Left ventricle myocardium inferior (tissue), 1 donor: ENCODE results near the gene SYNDIG1. TPM values are rescaled to one million over a fixed set of nuclear protein-coding genes. Genes with fewer than 3 reads are reported as not detected.

Experiments used
- DNase-seq: peaks from one replicate; pipeline ENCODE4 v3.0.0-alpha.2; 2020
- H3K27ac ChIP-seq: fragments of 200-600 bp; replicated peaks from 2 replicates; pipeline ENCODE4 v1.8.0; 2021
- H3K27me3 ChIP-seq: fragments of 200-600 bp; 2 replicates; pipeline ENCODE4 v1.8.0; 2021; ENCODE audit warnings: low read depth
- H3K36me3 ChIP-seq: fragments of 200-600 bp; 2 replicates; pipeline ENCODE4 v1.8.0; 2021
- H3K4me1 ChIP-seq: fragments of 200-600 bp; 2 replicates; pipeline ENCODE4 v1.8.0; 2021
- H3K4me3 ChIP-seq: fragments of 200-600 bp; 2 replicates; pipeline ENCODE4 v1.8.0; 2021; ENCODE audit warnings: mild to moderate bottlenecking, moderate library complexity
- H3K9me3 ChIP-seq: fragments of 200-600 bp; replicated peaks from 2 replicates; pipeline ENCODE4 v1.8.0; 2021
- CTCF ChIP-seq: fragments of 200-600 bp; IDR thresholded peaks from 2 replicates; pipeline ENCODE4 v1.8.0; 2021; ENCODE audit warnings: antibody characterized with exemption, mild to moderate bottlenecking, borderline replicate concordance
- intact Hi-C: fragments of 100-400 bp; cut with micrococcal nuclease; formaldehyde crosslinking; loops from one replicate; pipeline ENCODE4 v1.11.0; 2022
- total RNA-seq: library from RNA; stranded (reverse); fragmentation: NEBNext Ultra II Directional; extraction: Animal tissue kit (Norgen Biotek cat#: 25700); gene quantifications from one replicate; pipeline ENCODE4 v1.2.1, GENCODE V29; 2021
- donor health status: DM: no; HTN: yes; CAD: no; lungs with severe emphysema.

SYNDIG1 gene
- total RNA-seq, 1 donor from 2014 or later: 21.4 TPM

GRCh38 chr20:24672886-24673677, 203.7 kb downstream of the SYNDIG1 start:
- intact Hi-C loops: no loop called here
- TF ChIP-seq CTCF: no peak
- Histone ChIP-seq H3K27ac (no peak overlapping the region), H3K27me3 (no peaks in the 10 kb centered on the region), H3K36me3 (no peaks in the 10 kb centered on the region), H3K4me3 (no peak overlapping the region), H3K9me3 (no peaks in the 10 kb centered on the region), H3K4me1 (no peaks in the 10 kb centered on the region)
- no peak for DNase-seq

- Histone ChIP-seq H3K4me1 (no peaks in the 10 kb centered on the region), H3K4me3 (no peak overlapping the region), H3K9me3 (no peaks in the 10 kb centered on the region), H3K27ac (no peak overlapping the region), H3K27me3 (no peaks in the 10 kb centered on the region), H3K36me3 (no peaks in the 10 kb centered on the region)
- intact Hi-C loops: no loop called here
- DNase-seq: no peak
- TF ChIP-seq CTCF: no peak
Observed at GRCh38 chr20:24673678-24674570, 204.5 kb downstream of the SYNDIG1 start.

- TF ChIP-seq CTCF: no peak
- no peak for DNase-seq
- H3K27me3 ChIP-seq: no peaks in the 10 kb centered on the region
- H3K4me3 ChIP-seq: no peak overlapping the region
- H3K4me1 ChIP-seq: no peaks in the 10 kb centered on the region
- H3K9me3 ChIP-seq: no peaks in the 10 kb centered on the region
- H3K36me3 ChIP-seq: no peaks in the 10 kb centered on the region
- H3K27ac ChIP-seq: no peak overlapping the region
- intact Hi-C loops: no loop called here
Observed at GRCh38 chr20:24674921-24675605, 205.6 kb downstream of the SYNDIG1 start.

GRCh38 chr20:24675651-24676352, 206.4 kb downstream of the SYNDIG1 start:
- H3K9me3 ChIP-seq: no peaks in the 10 kb centered on the region
- H3K27ac ChIP-seq: no peak overlapping the region
- no peaks in the 10 kb centered on the region for H3K27me3 ChIP-seq
- no peaks in the 10 kb centered on the region for H3K36me3 ChIP-seq
- no peak overlapping the region for H3K4me3 ChIP-seq
- DNase-seq: no peak
- no peaks in the 10 kb centered on the region for H3K4me1 ChIP-seq
- intact Hi-C loops: no loop called here
- no peak for TF ChIP-seq CTCF
